Measurements from ENCODE around the gene MKI67. TPM values are rescaled to one million over a fixed set of nuclear protein-coding genes. Genes with fewer than 3 reads are reported as not detected.

Gene MKI67
- total RNA-seq, 1 donor from 2014 or later = 45.7 TPM

GRCh38 chr10:128130051-128130450 lies 3.8 kb upstream of the MKI67 start:
- no peaks in the 10 kb centered on the region for H3K9me3 Mint-ChIP-seq (ENCODE audit: low read depth)

GRCh38 chr10:128128582-128128981 lies 2.4 kb upstream of the MKI67 start:
- H3K36me3 Mint-ChIP-seq (ENCODE audit: insufficient read depth) = no peaks in the 10 kb centered on the region
- H3K27me3 Mint-ChIP-seq = peaks cover 52% of the 10 kb centered on the region
- H3K4me3 Mint-ChIP-seq (ENCODE audit: low read depth) = no peak overlapping the region
- no peak for TF ChIP-seq CTCF (IDR thresholded peaks at IDR 0.05; ENCODE audit: unreplicated experiment)
- no peak for DNase-seq (ENCODE audit: low spot score, unreplicated experiment)
- H3K9me3 Mint-ChIP-seq (ENCODE audit: low read depth) = no peaks in the 10 kb centered on the region
- no peak overlapping the region for H3K27ac Mint-ChIP-seq
- peaks cover 18% of the 10 kb centered on the region for H3K4me1 Mint-ChIP-seq (ENCODE audit: low read depth)

More at GRCh38 chr10:128130051-128130450, 3.8 kb upstream of the MKI67 start:
- Mint-ChIP-seq H3K27me3 (peaks cover 50% of the 10 kb centered on the region), H3K36me3 (ENCODE audit: insufficient read depth) (no peaks in the 10 kb centered on the region), H3K4me3 (ENCODE audit: low read depth) (no peak overlapping the region), H3K4me1 (ENCODE audit: low read depth) (peaks cover 6% of the 10 kb centered on the region), H3K27ac (no peak overlapping the region)
- no peak for TF ChIP-seq CTCF (IDR thresholded peaks at IDR 0.05; ENCODE audit: unreplicated experiment)
- no peak for DNase-seq (ENCODE audit: low spot score, unreplicated experiment)

- Mint-ChIP-seq H3K9me3 (ENCODE audit: low read depth) (no peaks in the 10 kb centered on the region), H3K27ac (peak overlapping the region; percentile 80), H3K27me3 (peaks cover 33% of the 10 kb centered on the region), H3K36me3 (ENCODE audit: insufficient read depth) (peaks cover 6% of the 10 kb centered on the region), H3K4me1 (ENCODE audit: low read depth) (peaks cover 18% of the 10 kb centered on the region), H3K4me3 (ENCODE audit: low read depth) (peak overlapping the region; percentile 88)
- no peak for TF ChIP-seq CTCF (IDR thresholded peaks at IDR 0.05; ENCODE audit: unreplicated experiment)
- no peak for DNase-seq (ENCODE audit: low spot score, unreplicated experiment)
Measured at GRCh38 chr10:128125416-128125943, 743 bp downstream of the MKI67 start.

- TF ChIP-seq CTCF (IDR thresholded peaks at IDR 0.05; ENCODE audit: unreplicated experiment) = no peak
- DNase-seq (ENCODE audit: low spot score, unreplicated experiment) = no peak
- H3K27ac Mint-ChIP-seq = peak overlapping the region; percentile 80
- peaks cover 6% of the 10 kb centered on the region for H3K36me3 Mint-ChIP-seq (ENCODE audit: insufficient read depth)
- H3K4me1 Mint-ChIP-seq (ENCODE audit: low read depth) = peaks cover 18% of the 10 kb centered on the region
- H3K9me3 Mint-ChIP-seq (ENCODE audit: low read depth) = no peaks in the 10 kb centered on the region
- H3K27me3 Mint-ChIP-seq = peaks cover 30% of the 10 kb centered on the region
- peak overlapping the region; percentile 88 for H3K4me3 Mint-ChIP-seq (ENCODE audit: low read depth)
Measured at GRCh38 chr10:128124813-128125403, 1.3 kb downstream of the MKI67 start.

GRCh38 chr10:128123846-128124245 lies 2.4 kb downstream of the MKI67 start:
- H3K4me1 Mint-ChIP-seq (ENCODE audit: low read depth) = peaks cover 18% of the 10 kb centered on the region
- TF ChIP-seq CTCF (IDR thresholded peaks at IDR 0.05; ENCODE audit: unreplicated experiment) = no peak
- no peak for DNase-seq (ENCODE audit: low spot score, unreplicated experiment)
- no peak overlapping the region for H3K27ac Mint-ChIP-seq
- H3K9me3 Mint-ChIP-seq (ENCODE audit: low read depth) = no peaks in the 10 kb centered on the region
- peak overlapping the region; percentile 88 for H3K4me3 Mint-ChIP-seq (ENCODE audit: low read depth)
- peaks cover 10% of the 10 kb centered on the region for H3K36me3 Mint-ChIP-seq (ENCODE audit: insufficient read depth)
- peaks cover 27% of the 10 kb centered on the region for H3K27me3 Mint-ChIP-seq
